ENCODE measurements around the gene SIN3B. TPM values are rescaled to one million over a fixed set of nuclear protein-coding genes. Genes with fewer than 3 reads are reported as not detected.

SIN3B gene
- total and polyA plus RNA-seq, 9 of the 15 experiments (the other 6 are each of a cell fraction or from before 2014, with no cell fraction given), result 0.51 to 34.2 (median 14.3) TPM

DNA sequence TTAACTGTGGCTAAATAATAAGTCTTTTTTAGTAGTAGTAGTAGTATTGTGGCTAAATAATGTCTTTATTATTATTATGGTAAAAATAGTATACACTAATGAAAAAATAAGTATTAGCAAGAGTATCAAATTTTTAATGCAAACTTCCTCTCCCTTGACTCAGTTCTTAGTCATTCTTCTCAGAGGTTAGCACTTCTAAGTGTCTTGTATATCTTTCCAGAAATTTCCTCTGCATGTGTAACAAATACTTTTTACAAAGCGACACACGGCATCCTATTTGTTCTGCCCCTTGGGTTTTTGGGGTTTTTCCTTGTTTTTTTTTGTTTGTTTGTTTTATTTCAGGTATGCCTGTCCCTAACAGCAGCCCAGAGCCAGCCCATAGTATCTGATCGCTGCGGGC, 20.9 kb downstream of the SIN3B start:
- peaks cover 0 to 6% of the 10 kb centered on the region in 2 experiments; a peak in 1 of 5 replicates for H3K4me1 ChIP-seq (replicated peaks in 1 of 2; ENCODE audit: control insufficient read depth in 2 of 2, insufficient read depth in 2 of 2, low read length in 2 of 2)
- H3K36me3 ChIP-seq (ENCODE audit: control insufficient read depth, insufficient read depth, low read length), result peaks cover 96% of the 10 kb centered on the region
- no peak overlapping the region for H3K9ac ChIP-seq (ENCODE audit: insufficient read depth in 1 of 2, low read depth in 2 of 2, low read length in 2 of 2)
- H3K9me1 ChIP-seq (ENCODE audit: control insufficient read depth, insufficient read depth, low read length), result peaks cover 7% of the 10 kb centered on the region
- H4K20me1 ChIP-seq (replicated peaks; ENCODE audit: control insufficient read depth, insufficient read depth, low read length), result no peaks in the 10 kb centered on the region
- H3K9me3 ChIP-seq (replicated peaks; ENCODE audit: control insufficient read depth, insufficient read depth, low read depth, low read length), result no peaks in the 10 kb centered on the region
- FAIRE-seq (no peak), ATAC-seq (no peak), DNase-seq (ENCODE audit: extremely low read depth in 1 of 4, low spot score in 3 of 4) (no peak)
- no TSS peak for BruUV-seq (replicated peaks)
- ChIA-PET POLR2A (interaction anchor here (1.2 kb wide), 2 partner anchors 11 to 37 kb away, joined by 4 to 5 read pairs; no protein-coding TSS in a partner anchor), CTCF (ENCODE audit: low intra/inter-chr PET ratio) (no interaction called here)
- WGBS (ENCODE audit: insufficient coverage, low coverage, missing lambda C conversion rate), result 98% methylated on average over 4 of the region's 4 CpGs
- H3K4me2 ChIP-seq (ENCODE audit: insufficient read depth, low read length), result no peak overlapping the region
- H3K27ac ChIP-seq (ENCODE audit: extremely low read depth, low read depth, low read length), result no peak overlapping the region
- no peak overlapping the region for H2AFZ ChIP-seq (ENCODE audit: low read depth, low read length)
- intact Hi-C loops (cut with micrococcal nuclease) (no loop called here), in situ Hi-C loops (cut with MboI) (no loop called here)
- H3K79me2 ChIP-seq (ENCODE audit: control insufficient read depth, insufficient read depth, low read length), result no peaks in the 10 kb centered on the region
- H3K4me3 ChIP-seq, result no peak overlapping the region
- no peaks in the 10 kb centered on the region for H3K27me3 ChIP-seq (ENCODE audit: control insufficient read depth in 2 of 2, insufficient read depth in 2 of 2, low read length in 2 of 2)
- TF ChIP-seq ZFP36 (IDR thresholded peaks at IDR 0.05; ENCODE audit: low read depth, low read length, partially characterized antibody) (no peak), IFI16 (CRISPR knock-in tag; IDR thresholded peaks at IDR 0.05) (no peak), MYBL2 (IDR thresholded peaks at IDR 0.05; ENCODE audit: low read depth) (no peak), MYBL2 (CRISPR knock-in tag; IDR thresholded peaks at IDR 0.05; ENCODE audit: borderline replicate concordance) (no peak), SAFB (IDR thresholded peaks at IDR 0.05; ENCODE audit: borderline replicate concordance, low read depth, low read length) (no peak), FOXJ2 (tag; IDR thresholded peaks at IDR 0.05) (no peak), CTBP1 (IDR thresholded peaks at IDR 0.05; ENCODE audit: borderline replicate concordance) (no peak), YY1 (IDR thresholded peaks at IDR 0.05; ENCODE audit: borderline replicate concordance in 1 of 3, control insufficient read depth in 1 of 3, extremely low read depth in 1 of 3, insufficient read depth in 3 of 3, insufficient read length in 1 of 3, insufficient replicate concordance in 2 of 3, low read depth in 1 of 3, low read length in 2 of 3) (no peak), RHOXF2B (CRISPR knock-in tag; conservative IDR thresholded peaks at IDR 0.05) (no peak), ZNF780A (CRISPR knock-in tag; IDR thresholded peaks at IDR 0.05) (no peak), POLR2H (tag; IDR thresholded peaks at IDR 0.05; ENCODE audit: low read depth) (no peak), HNRNPUL1 (IDR thresholded peaks at IDR 0.05; ENCODE audit: low read length) (no peak), FOXM1 (IDR thresholded peaks at IDR 0.05; ENCODE audit: low read depth) (no peak), FOXM1 (CRISPR knock-in tag; IDR thresholded peaks at IDR 0.05; ENCODE audit: low read depth) (no peak)
- TF ChIP-seq, protein P1, sequence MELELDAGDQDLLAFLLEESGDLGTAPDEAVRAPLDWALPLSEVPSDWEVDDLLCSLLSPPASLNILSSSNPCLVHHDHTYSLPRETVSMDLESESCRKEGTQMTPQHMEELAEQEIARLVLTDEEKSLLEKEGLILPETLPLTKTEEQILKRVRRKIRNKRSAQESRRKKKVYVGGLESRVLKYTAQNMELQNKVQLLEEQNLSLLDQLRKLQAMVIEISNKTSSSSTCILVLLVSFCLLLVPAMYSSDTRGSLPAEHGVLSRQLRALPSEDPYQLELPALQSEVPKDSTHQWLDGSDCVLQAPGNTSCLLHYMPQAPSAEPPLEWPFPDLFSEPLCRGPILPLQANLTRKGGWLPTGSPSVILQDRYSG (tag; conservative IDR thresholded peaks at IDR 0.05; ENCODE audit: low read depth), result no peak
- TF ChIP-seq, protein P2, sequence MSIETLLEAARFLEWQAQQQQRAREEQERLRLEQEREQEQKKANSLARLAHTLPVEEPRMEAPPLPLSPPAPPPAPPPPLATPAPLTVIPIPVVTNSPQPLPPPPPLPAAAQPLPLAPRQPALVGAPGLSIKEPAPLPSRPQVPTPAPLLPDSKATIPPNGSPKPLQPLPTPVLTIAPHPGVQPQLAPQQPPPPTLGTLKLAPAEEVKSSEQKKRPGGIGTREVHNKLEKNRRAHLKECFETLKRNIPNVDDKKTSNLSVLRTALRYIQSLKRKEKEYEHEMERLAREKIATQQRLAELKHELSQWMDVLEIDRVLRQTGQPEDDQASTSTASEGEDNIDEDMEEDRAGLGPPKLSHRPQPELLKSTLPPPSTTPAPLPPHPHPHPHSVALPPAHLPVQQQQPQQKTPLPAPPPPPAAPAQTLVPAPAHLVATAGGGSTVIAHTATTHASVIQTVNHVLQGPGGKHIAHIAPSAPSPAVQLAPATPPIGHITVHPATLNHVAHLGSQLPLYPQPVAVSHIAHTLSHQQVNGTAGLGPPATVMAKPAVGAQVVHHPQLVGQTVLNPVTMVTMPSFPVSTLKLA (conservative IDR thresholded peaks at IDR 0.05), result no peak
- TF ChIP-seq, protein P3, sequence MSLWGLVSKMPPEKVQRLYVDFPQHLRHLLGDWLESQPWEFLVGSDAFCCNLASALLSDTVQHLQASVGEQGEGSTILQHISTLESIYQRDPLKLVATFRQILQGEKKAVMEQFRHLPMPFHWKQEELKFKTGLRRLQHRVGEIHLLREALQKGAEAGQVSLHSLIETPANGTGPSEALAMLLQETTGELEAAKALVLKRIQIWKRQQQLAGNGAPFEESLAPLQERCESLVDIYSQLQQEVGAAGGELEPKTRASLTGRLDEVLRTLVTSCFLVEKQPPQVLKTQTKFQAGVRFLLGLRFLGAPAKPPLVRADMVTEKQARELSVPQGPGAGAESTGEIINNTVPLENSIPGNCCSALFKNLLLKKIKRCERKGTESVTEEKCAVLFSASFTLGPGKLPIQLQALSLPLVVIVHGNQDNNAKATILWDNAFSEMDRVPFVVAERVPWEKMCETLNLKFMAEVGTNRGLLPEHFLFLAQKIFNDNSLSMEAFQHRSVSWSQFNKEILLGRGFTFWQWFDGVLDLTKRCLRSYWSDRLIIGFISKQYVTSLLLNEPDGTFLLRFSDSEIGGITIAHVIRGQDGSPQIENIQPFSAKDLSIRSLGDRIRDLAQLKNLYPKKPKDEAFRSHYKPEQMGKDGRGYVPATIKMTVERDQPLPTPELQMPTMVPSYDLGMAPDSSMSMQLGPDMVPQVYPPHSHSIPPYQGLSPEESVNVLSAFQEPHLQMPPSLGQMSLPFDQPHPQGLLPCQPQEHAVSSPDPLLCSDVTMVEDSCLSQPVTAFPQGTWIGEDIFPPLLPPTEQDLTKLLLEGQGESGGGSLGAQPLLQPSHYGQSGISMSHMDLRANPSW (CRISPR knock-in tag; IDR thresholded peaks at IDR 0.05), result no peak
